Mesenteric fat pad (tissue), 1 donor: ENCODE data around the gene MAP1LC3B2. TPM values are rescaled to one million over a fixed set of nuclear protein-coding genes. Genes with fewer than 3 reads are reported as not detected.

ENCODE experiments used
- DNase-seq: peaks from one replicate; pipeline ENCODE4 v3.0.0-alpha.2; 2020; ENCODE audit warnings: low spot score
- long read RNA-seq: library from polyadenylated mRNA; unstranded; transcript quantifications from one replicate; pipeline ENCODE4 v2.0.0, GENCODE V29; 2020
- total RNA-seq: library from RNA; stranded (reverse); fragmentation: NEBNext Ultra II Directional; extraction: Animal tissue kit (Norgen Biotek cat#: 25700); gene quantifications from one replicate; pipeline ENCODE4 v1.2.1, GENCODE V29; 2021
- donor health status: DM: yes; HTN: yes; CAD: no.

The MAP1LC3B2 gene
- 1.1 TPM for total RNA-seq
- long read RNA-seq, result 0 reads

DNA sequence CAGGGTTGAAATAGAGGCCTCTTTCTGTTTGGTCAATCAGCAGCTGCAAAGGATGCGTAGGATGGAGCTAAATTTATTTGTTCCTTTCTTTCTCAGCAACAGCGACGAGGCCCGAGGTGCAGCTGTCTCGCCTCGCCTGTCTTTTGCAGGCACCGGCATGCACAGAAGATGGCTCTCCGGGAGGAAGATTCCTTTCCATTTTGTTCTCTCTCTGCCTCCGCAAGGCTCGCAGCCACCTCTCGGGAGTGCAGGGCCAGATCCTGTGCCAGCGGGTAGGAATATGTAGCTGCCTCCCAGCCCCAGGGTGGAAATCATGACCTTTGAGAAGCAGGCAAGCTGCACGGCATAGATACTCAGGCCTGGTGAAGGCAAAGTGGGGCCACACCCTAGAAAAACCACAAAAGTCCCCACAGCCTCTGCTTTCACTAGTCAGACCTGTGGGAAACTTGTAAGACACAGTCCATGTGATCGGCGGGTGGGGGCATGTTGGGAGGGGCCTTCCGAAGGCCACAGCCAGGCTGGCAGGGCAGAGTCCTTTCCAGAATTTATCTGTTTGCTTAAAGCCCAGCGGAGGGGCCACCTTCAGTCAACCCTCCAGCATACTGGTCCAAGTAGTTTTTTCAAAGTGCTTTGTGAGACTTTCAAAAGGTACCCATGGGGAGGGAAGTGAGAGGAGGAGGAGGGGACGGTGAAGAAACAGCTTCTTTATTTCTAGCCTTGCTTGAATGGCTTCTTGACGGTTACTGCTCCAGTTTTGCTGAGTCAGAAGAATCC is at the start of gene MAP1LC3B2:
MAP1LC3B2 (plus strand) TSS at position 220 of the 774 bp plus-strand sequence. CDS start 16,562 bp downstream, outside the sequence.
- no peak for DNase-seq

DNA sequence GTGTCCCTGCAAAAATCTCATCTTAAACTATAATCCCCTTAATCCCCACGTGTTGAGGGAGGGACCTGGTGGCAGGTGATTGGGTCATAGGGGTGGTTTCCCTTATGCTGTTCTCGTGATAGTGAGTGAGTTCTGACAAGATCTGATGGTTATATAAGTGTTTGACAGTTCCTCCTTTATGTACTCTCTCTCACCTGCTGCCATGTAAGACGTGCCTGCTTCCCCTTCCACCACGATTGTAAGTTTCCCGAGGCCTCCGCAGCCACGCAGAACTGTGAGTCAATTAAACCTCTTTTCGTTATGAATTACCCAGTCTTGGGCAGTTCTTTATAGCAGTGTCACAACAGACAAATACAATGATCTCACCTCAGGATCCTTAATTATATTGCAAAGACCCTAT is 45.2 kb upstream of the MAP1LC3B2 start:
- DNase-seq, result no peak

DNA sequence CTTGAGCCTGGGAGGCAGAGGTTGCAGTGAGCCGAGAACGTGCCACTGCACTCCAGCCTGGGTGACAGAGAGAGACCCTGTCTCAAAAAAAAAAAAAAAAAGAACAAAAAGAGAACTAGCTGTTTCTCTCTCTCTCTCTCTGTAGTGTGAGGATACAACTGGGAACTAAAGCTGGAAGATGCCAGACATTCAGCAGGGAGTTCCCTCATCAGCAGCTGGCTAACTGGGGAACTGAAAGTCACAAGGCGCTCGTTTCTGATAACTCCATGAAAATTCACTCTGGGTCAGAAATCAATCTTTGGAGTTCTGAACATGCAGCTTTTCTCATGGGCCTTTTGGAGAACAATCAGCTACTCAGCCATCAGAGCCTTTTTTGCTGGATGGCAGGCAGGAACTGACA is 43.5 kb upstream of the MAP1LC3B2 start:
- DNase-seq, result no peak

DNA sequence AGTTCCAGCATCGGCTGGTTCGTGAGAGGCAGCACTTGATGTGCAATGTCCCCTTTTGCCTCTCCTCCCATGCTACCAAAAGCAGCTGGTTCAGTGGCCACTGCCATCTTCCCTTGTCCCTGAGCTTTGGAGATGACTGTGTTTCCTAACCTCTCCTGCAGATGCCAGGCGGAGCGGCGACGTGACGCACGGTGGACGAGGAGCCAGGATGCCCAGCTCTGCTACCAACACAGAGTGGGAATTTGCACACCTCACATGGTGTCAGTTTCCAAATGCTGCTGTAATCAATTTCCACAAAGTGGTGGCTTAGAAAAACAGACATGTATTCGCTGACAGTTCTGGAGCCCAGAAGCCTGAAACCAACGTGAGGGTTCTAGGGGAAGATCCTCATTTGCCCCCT is 42.5 kb upstream of the MAP1LC3B2 start:
- DNase-seq, result no peak

DNA sequence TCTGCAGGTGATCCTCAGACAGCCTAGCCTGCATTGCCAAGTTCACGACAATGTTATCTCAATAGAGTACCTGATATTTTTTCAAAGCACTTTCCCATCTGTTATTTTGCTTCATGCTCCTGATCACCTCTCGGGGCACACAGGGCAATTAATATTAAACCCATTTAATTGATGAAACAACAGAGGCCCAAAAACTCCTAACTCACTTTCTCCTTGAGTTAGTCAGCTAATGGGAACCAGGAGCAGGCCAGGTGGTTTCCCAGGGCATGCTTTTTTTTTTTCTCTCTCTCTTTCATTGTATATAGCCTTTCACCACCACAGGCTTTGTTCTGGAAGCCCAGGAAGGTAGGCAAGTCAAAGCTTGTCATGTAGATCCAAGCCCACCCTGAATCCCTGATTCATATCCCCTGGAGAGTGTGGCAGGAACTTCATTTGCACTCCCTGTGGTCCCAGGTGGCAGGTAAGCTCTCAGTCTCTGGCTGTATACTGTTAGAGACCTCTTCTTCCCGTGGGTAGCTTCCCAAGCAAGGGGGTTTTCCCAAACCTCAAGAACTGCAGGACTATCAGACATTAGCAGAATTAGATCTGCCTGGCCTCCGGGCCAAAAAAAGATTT is 41.6 kb upstream of the MAP1LC3B2 start:
- DNase-seq, result no peak

DNA sequence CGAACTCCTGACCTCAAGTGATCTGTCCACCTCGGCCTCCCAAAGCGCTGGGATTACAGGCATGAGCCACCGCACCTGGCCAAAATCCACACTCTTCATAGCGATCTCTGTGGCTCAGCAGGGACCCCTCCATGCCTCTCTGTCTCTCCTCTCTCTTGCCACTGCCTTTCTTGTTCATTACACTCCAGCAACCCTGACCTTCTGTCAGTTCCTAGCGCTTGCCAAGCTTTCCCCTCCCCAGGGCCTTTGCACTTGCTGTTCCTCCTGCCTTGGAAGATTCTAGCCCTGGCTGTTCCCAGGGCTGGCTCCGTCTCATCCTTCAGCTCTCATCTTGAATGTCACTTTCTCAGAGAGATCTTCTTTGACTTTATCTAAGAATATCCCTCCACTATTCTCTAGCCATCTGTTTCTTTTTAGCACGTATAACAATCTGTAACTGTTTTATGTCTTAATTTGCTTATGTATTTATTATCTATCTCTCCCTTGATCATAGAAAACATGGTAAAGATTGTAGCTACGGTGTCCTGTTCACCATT is 38.9 kb upstream of the MAP1LC3B2 start:
- no peak for DNase-seq

DNA sequence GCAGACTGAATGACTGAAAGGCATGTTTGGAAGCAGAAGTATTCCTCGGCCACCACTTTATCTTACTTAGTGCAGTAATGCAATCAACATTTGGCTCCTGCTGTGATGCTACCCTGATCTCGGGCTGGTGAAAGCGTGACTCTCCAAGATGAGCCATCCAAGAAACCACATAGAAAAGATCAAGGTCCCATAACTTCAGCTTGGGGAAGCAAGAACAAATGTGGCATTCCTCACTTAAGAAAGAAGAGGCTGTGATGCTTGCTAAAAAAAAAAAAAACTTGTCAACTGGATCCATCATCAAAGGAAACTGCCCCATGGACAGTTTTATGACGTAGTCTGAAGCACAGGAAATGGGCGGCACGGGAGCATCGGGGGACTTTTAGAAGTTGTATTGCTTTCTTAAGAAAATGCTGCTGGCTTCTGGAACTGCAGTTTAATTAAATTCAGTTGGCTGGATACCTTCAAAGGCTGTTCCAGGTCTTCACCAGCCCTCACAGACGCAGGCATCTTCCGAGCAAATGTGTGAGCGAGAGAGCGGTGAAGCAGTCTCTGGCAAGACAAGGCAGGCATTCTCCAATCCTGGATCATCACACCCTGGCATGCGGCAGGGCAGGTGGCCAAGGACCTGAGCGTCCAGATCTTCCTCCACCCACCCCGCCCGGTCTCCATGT is 38.2 kb upstream of the MAP1LC3B2 start:
- no peak for DNase-seq

DNA sequence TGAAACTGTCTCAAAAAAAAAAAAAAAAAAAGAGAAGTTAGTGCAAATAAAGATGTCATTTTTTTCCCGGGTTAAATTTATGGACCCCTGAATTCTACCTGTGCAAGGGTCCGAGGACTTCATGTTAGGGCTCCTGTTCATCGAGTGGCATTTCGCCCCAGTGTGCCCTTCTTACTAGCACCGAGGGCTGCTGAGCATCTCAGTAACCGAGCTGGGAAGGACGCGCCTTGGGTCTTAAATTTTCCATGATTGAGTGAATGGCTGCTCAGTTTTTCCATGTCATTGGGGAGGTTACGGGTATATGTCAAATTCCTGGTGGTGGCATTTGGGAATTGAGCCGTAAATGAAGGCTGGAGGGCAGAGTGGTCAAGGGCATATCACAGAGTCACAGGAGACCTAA is 34.9 kb upstream of the MAP1LC3B2 start:
- DNase-seq, result no peak

DNA sequence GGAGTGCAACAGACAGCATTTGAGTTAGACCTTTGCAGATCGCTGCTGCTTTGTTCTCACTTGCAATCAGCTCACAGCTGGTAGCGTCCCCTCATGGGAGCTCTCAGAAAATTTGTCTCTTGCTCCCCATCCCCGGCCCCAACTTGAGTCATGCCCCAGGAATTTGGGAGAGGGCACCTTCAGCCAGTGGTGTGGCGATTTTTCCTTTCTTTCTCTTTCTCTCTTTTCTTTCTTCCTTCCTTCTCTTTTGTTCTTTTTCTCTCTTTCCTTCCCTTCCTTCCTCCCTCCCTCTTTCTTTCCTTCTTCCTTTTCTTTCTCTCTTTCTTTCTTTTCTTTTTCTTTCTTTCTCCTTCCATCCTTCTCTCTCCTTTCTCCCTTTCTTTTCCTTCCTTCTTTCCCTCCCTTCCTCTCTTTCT is 34.2 kb upstream of the MAP1LC3B2 start:
- DNase-seq, result no peak

DNA sequence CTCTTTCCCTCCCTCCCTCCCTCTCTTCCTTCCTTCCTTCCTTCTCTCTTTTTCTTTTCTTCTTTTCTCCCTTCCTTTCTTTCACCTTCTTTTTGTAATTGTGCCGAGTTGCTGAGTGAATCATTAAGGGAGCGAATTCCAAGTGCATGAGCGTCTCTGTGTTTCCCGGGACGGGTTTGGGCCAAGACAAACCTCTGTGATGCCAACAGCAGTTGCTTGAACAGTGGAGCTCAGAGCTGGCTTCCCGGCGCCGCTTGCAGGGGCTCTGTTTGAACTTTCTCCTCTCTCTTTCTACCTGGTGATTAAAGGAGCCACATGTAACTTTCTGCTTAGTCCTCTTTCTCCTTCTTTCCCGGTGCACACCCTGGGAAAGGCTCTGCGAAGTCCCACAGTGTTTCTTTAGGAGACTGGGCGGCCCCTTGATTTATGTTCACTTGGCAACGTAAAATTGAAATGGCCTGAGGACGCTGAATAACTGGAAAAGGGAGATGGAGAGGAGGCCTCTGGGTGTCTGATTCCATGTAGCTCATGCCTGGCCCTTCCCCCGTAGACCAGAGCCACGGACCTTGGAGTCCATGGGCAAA is 33.7 kb upstream of the MAP1LC3B2 start:
- DNase-seq, result no peak

DNA sequence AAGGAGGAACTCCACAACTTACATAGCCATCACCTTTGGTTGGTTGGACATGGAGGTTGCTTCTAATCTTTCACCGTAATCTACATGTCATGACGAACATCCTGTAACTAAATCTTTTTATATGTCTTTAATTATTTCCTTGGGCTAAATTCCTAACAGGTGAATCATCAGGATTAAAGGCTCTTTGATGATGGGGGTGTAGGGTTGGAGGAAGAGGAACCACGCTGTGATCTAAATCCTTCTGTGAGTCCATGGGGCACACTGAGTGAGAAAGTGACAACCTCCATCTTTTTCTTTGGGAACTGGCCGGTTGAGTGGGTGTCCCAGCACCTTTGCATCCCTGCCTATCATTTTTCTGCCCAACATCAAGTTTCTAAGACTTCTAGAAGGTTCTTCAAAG is 31.1 kb upstream of the MAP1LC3B2 start:
- DNase-seq, result no peak

DNA sequence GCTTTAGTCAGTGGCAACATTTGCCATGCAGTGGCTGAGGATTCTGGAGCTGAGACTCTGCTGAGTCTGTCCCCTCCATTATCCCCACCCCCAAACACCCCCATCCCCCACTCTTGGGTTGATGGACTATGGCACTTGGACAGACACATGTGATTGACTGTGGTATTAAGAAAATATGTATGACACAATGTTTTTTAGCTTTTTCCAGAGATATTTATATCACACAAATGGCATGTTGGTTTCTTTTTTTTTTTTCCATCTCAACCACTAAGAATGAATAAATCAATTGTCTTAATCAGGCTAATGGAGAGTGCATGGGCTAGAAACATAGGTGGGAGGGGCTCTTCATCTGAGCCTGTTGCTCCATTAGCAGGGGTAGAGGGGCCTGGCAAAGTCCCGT is 30.7 kb upstream of the MAP1LC3B2 start:
- DNase-seq, result no peak

DNA sequence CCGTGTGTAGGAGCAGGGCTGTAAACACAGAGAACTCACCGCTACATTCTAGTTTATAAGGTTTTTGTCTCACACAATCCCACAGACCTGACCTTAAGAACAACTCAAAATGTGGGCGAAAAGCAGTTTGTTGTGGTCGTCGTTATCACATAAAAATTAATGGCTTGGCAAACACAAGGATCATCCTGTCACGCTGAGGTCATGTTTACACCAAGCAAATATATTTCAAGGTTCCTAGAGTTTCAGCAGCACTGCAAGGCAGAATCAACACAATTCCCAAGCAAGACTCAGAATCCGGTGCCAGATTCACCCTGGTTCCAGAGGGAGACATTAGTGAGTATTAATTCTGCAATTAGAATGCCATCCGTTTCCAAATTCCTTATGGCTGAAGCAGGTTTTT is 30.1 kb upstream of the MAP1LC3B2 start:
- DNase-seq, result no peak

DNA sequence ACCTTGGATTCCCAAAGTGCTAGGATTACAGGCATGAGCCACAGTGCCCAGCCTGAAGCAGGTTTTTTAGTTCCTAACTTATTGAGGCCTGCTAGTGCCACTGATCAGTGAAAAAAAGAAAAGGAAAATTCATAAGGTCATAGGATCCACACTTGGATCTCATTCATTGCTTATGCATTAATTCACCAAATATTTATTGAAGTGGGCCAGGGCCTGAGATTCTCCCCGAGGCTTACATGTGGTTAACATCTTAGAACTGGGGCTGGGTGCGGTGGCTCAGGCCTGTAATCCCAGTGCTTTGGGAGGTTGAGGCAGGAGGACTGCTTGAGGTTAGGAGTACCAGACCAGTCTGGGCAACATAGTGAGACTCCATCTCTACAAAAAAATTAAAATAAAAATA is 29.5 kb upstream of the MAP1LC3B2 start:
- no peak for DNase-seq

DNA sequence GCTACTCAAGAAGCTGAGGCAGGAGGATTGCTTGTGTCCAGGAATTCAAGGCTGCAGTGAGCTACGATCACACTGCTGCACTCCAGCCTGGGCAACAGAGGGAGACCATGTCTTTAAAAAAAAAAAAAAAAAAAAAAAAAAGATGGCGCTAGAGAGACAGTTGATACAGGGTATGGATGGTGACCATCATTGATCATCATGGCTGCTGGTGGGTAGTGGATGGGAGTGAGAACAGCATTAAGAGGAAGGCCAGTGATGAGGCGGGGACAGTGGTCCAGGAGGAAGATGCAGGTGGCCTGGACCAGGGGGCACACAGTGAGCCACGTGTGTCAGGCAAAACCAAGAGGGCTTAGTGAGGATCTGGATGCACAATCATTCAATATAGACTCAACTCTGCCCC is 26.8 kb upstream of the MAP1LC3B2 start:
- DNase-seq, result no peak

DNA sequence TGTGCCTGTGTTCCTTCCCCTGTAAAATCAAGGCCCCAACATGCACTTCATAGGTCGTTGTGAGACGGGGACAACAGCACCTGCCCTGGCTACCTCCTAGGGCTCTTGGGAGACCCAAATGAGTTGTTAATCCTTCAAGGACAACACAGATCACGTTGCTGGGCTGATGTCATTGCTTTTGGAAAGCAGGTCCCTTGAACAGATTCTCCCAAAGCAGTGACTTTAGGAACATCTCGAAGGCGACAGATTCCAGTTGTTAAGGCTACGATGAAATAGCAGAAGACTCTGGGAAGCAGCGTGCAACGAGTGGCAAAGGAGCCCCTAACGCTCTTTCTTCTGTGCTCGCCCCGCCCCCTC is 26.2 kb upstream of the MAP1LC3B2 start:
- DNase-seq, result no peak

DNA sequence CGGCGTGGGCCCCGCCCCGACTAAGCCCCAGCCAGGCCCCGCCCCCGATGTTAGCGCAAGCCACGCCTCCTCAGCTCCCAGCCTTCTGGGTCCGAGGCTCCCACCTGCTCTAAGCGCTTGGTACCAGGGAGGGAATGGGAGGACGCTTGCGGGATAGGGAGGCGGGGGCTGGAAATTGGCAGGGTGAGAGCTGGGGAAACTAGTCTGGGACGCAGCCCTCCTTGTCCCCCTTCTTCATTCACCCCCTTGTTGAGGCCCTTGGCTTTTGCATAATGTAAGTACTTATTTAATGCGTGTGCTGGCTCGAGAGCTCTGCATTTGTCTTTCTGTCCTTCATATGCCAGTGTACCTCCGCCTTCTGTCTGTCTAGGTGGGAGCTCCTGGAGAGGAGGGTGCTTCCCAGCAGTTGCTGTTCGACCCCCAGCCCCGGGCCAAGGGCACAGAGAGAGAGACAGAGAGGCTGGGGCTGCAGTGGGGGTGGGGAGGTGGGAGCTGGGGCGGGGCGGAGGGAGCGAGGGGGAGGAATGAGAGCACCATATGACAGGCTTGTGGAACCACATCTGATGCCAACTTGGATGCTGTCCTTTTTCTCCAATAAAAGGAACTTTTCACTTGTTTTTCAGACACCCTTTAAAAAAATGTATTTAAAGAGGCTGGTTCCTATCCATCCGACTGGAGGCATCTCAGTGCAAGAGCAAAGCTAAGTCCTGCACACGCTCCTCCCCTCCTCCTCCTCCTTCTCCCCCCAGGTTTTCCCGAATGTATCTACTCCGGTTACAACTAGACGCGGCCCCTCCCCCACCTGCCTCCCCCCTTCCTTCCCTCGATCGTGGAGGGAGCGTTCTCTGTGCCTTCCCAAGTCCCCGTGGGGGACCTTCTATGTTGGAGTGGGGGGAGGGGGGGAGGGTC is 25.6 kb upstream of the MAP1LC3B2 start:
- peak; percentile 93 for DNase-seq

DNA sequence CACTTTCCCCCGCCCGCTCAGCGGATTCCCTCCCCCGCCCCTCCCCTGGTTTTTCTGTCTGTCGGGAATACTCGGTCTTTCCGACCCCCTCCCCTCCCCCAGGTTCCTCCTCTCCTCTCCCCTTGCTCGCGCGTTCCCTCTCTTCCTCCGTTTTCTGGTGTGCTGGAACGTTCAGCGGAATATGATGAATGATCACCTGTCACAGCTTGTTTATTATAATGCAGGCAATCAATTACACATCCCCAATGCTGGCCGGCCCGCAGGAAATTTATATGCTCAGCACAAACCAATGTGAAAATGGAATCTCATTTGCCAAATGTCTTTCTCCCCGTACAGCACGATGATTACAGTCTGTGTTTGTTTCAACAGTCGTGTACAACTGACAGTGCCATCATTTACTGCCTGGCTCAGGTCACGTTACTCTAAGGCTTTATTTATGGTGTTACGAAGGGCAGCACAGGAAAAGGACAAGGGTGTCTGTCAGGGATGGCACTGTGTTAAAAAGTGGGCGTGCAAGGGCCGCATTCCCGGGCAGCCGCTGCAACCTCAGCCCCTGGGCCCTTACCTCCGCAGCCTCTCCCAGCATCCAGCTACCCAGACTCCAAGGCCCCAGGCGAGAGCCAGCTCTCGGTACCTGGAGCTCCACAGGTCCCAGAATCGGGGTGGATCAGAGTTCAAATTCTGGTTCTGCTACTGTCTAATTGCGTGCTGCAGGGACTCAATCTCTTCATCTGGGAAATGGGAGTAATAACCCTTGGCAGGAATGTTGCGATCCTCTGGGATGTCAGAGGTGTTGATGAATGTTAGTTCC is 24.7 kb upstream of the MAP1LC3B2 start:
- DNase-seq, result no peak

DNA sequence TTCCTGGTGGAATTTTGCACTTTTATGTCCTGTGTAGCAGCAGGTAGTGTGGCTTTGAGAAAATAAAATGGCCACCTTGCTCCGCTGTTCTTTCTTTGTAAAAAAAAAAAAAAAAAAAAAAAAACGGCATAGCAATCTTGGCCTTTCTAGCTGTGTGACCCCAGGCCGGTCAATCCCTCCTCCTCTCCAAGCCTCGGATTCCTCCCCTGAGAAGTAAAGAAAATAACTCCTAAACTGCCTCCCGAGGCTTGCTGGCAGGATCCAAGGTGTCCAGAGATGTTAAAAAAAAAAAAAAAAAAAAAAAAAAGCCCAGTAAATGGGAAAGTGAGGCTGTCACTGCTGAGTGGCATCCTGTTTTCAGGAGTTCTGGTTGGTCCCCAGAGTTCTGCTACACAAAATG is 23.9 kb upstream of the MAP1LC3B2 start:
- no peak for DNase-seq
